Measurements from ENCODE around the gene MRPL50. TPM values are rescaled to one million over a fixed set of nuclear protein-coding genes. Genes with fewer than 3 reads are reported as not detected.

The MRPL50 gene
- total RNA-seq, 6 experiments from 2014 or later = 4.6 to 8.7 (median 6.7) TPM

GRCh38 chr9:101414839-101415238 lies 16.4 kb upstream of the MRPL50 start:
- ATAC-seq = no peak
- H3K27ac ChIP-seq = no peak overlapping the region
- H3K9me3 ChIP-seq = peaks cover 0 to 27% (median 12%) of the 10 kb centered on the region in 4 donors
- no peak for TF ChIP-seq POLR2A (IDR thresholded peaks at IDR 0.05)
- TF ChIP-seq, protein P1, sequence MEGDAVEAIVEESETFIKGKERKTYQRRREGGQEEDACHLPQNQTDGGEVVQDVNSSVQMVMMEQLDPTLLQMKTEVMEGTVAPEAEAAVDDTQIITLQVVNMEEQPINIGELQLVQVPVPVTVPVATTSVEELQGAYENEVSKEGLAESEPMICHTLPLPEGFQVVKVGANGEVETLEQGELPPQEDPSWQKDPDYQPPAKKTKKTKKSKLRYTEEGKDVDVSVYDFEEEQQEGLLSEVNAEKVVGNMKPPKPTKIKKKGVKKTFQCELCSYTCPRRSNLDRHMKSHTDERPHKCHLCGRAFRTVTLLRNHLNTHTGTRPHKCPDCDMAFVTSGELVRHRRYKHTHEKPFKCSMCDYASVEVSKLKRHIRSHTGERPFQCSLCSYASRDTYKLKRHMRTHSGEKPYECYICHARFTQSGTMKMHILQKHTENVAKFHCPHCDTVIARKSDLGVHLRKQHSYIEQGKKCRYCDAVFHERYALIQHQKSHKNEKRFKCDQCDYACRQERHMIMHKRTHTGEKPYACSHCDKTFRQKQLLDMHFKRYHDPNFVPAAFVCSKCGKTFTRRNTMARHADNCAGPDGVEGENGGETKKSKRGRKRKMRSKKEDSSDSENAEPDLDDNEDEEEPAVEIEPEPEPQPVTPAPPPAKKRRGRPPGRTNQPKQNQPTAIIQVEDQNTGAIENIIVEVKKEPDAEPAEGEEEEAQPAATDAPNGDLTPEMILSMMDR (IDR thresholded peaks at IDR 0.05) = no peak
- no peaks in the 10 kb centered on the region for H3K27me3 ChIP-seq
- no peak overlapping the region for H3K4me3 ChIP-seq
- no peaks in the 10 kb centered on the region for H3K4me1 ChIP-seq
- DNase-seq = no peak
- intact Hi-C loops (cut with DNase I) = no loop called here
- H3K36me3 ChIP-seq = no peaks in the 10 kb centered on the region

- peaks cover 3 to 61% (median 29%) of the 10 kb centered on the region in 4 donors for H3K9me3 ChIP-seq
- H3K36me3 ChIP-seq = peaks cover 0 to 37% (median 30%) of the 10 kb centered on the region in 4 donors
- intact Hi-C loops (cut with DNase I) = no loop called here
- no peaks in the 10 kb centered on the region for H3K27me3 ChIP-seq
- no peak overlapping the region for H3K4me3 ChIP-seq
- ATAC-seq (no peak), DNase-seq (no peak)
- no peak overlapping the region for H3K27ac ChIP-seq
- H3K4me1 ChIP-seq = no peaks in the 10 kb centered on the region
- TF ChIP-seq, protein P1 (IDR thresholded peaks at IDR 0.05) = no peak
- no peak for TF ChIP-seq POLR2A (IDR thresholded peaks at IDR 0.05)
- 97% methylated on average over 4 of the region's 4 CpGs for WGBS (ENCODE audit: insufficient coverage, low coverage, low lambda C conversion rate, missing lambda C conversion rate)
Observed at GRCh38 chr9:101409079-101409477, 10.7 kb upstream of the MRPL50 start.

DNA sequence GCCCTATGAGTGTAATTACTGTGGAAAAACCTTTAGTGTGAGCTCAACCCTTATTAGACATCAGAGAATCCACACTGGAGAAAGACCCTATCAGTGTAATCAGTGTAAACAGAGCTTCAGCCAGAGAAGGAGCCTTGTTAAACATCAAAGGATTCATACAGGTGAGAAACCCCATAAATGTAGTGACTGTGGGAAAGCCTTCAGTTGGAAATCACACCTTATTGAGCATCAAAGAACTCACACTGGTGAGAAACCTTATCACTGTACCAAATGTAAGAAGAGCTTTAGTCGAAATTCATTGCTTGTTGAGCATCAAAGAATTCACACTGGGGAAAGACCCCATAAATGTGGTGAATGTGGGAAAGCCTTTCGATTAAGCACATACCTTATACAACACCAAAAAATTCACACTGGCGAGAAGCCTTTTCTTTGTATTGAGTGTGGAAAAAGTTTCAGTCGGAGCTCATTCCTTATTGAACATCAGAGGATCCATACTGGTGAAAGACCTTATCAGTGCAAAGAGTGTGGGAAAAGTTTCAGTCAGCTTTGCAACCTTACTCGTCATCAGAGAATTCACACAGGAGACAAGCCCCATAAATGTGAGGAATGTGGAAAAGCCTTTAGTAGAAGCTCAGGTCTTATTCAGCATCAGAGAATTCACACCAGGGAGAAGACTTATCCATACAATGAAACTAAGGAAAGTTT lies 10.1 kb upstream of the MRPL50 start:
- ATAC-seq (no peak), DNase-seq (no peak)
- TF ChIP-seq, protein P1 (IDR thresholded peaks at IDR 0.05) = no peak
- no peak for TF ChIP-seq POLR2A (IDR thresholded peaks at IDR 0.05)
- H3K4me1 ChIP-seq = no peaks in the 10 kb centered on the region
- H3K9me3 ChIP-seq = peaks cover 3 to 61% (median 29%) of the 10 kb centered on the region in 4 donors
- H3K4me3 ChIP-seq = no peak overlapping the region
- H3K27ac ChIP-seq = no peak overlapping the region
- peaks cover 0 to 42% (median 35%) of the 10 kb centered on the region in 4 donors for H3K36me3 ChIP-seq
- intact Hi-C loops (cut with DNase I) = no loop called here
- H3K27me3 ChIP-seq = no peaks in the 10 kb centered on the region
- 98% methylated on average over 5 of the region's 5 CpGs for WGBS (ENCODE audit: insufficient coverage, low coverage, low lambda C conversion rate, missing lambda C conversion rate)

DNA sequence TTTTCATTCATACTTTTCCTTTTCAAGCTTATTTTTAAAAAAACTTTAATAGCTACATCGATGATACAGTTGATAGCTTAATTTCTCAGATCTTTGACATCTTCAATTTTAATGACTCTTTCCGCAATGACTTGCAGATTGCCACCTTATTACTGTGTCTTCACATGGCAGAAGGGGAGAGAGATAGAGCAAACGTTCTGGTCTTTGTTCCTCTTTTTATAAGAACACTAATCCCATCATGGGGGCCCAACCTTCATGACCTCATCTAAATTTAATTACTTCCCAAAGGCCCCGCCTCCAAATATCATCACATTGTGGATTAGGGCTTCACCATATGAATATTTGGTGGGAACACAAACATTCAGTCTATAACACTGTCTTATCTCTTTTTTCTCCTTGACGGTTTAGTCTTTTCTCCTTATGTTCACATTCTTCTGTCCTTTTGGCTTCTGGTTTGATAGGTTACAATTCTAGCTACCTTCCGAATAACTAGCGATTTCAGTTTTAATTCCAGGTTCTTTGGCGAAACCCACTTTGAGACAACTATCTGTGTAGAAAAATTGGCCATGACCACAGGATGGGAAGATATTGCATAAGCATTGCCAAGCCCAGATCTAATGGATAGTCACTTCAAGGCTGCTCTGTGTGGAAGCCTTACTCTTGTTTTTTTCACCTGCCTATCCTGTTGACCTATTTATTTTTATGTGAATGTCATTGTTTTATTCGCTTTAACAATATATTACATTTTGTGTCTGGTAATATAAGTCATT lies 5.3 kb upstream of the MRPL50 start:
- no peak for TF ChIP-seq POLR2A (IDR thresholded peaks at IDR 0.05)
- TF ChIP-seq, protein P1 (IDR thresholded peaks at IDR 0.05) = no peak
- WGBS (ENCODE audit: insufficient coverage, low coverage, low lambda C conversion rate, missing lambda C conversion rate) = 89% methylated on average over 9 of the region's 9 CpGs
- ATAC-seq (no peak), DNase-seq (no peak)
- Histone ChIP-seq H3K4me1 (peaks cover 0 to 9% (median 0%) of the 10 kb centered on the region in 4 donors), H3K4me3 (no peak overlapping the region), H3K27me3 (no peaks in the 10 kb centered on the region), H3K36me3 (peaks cover 0 to 66% (median 56%) of the 10 kb centered on the region in 4 donors), H3K9me3 (peaks cover 0 to 25% (median 11%) of the 10 kb centered on the region in 4 donors), H3K27ac (no peak overlapping the region)
- intact Hi-C loops (cut with DNase I) = no loop called here

All from right lobe of liver (tissue), 6 donors.